H1 (cell line): ENCODE results near the gene NPY2R. TPM values are rescaled to one million over a fixed set of nuclear protein-coding genes. Genes with fewer than 3 reads are reported as not detected.

Experiments used
- CTCF ChIA-PET: fragments of 300-600 bp; sonication (Branson Sonifier 250); formaldehyde crosslinking; loops from one replicate; lab custom pipeline; 2021; ENCODE audit not compliant: partially characterized antibody; lab: Charles Lee
- POLR2A ChIA-PET: fragments of 300-600 bp; sonication (Branson Sonifier 250); formaldehyde crosslinking; loops from one replicate; lab custom pipeline; 2021; ENCODE audit warnings: inconsistent platforms; ENCODE audit not compliant: partially characterized antibody; lab: Charles Lee
- DNase-seq, 2 experiments: peaks; one replicate each; pipeline versions ENCODE4 v3.0.0 to v3.0.0-alpha.2; 2010 to 2022; ENCODE audit warnings: low spot score in 2 of 2, low read depth in 1 of 2, mixed read lengths in 1 of 2
- FAIRE-seq: peaks from 2 replicates; lab custom pipeline; 2011; peaks lifted over from hg19 to GRCh38; lab: Jason Lieb, UNC
- H2AFZ ChIP-seq: 2 replicates; pipeline ENCODE4 v1.8.1; 2012; ENCODE audit warnings: low read length, inconsistent platforms
- H2AK5ac ChIP-seq: 2 replicates; pipeline ENCODE4 v1.6.1; 2013; ENCODE audit warnings: low read depth, low read length
- H2BK120ac ChIP-seq: replicated peaks from 2 replicates; pipeline ENCODE3; 2013; ENCODE audit warnings: low read depth, low read length, inconsistent platforms
- H2BK12ac ChIP-seq: 2 replicates; pipeline ENCODE4 v1.6.1; 2013; ENCODE audit warnings: low read depth, low read length
- H2BK15ac ChIP-seq: 2 replicates; pipeline ENCODE4 v1.6.1; 2013; ENCODE audit warnings: low read length
- H2BK20ac ChIP-seq: 2 replicates; pipeline ENCODE4 v1.6.1; 2013; ENCODE audit warnings: low read length
- H2BK5ac ChIP-seq: 2 replicates; pipeline ENCODE4 v1.6.1; 2013; ENCODE audit warnings: low read depth, low read length
- H3K14ac ChIP-seq: 2 replicates; pipeline ENCODE4 v1.6.1; 2013; ENCODE audit warnings: inconsistent platforms; ENCODE audit not compliant: insufficient read length
- H3K18ac ChIP-seq: 2 replicates; pipeline ENCODE4 v1.6.1; 2013; ENCODE audit warnings: low read length; ENCODE audit errors: extremely low read depth
- H3K23ac ChIP-seq: 2 replicates; pipeline ENCODE4 v1.6.1; 2013; ENCODE audit warnings: inconsistent platforms; ENCODE audit not compliant: insufficient read length
- H3K23me2 ChIP-seq: 2 replicates; pipeline ENCODE4 v1.6.1; 2013; ENCODE audit warnings: low read depth, low read length
- H3K27ac ChIP-seq: 2 replicates; pipeline ENCODE4 v1.6.1; 2011; ENCODE audit warnings: low read depth, low read length, inconsistent platforms
- H3K27me3 ChIP-seq, 4 experiments: replicated peaks in 1 of 4; 1 replicate in 1 of 4; 2 replicates in 3 of 4; pipeline versions ENCODE4 v1.6.1 to v1.8.1; 2011 to 2013; ENCODE audit warnings: low read length in 3 of 4, mild to moderate bottlenecking in 3 of 4, inconsistent platforms in 2 of 4, mixed read lengths in 2 of 4, moderate library complexity in 1 of 4; ENCODE audit not compliant: control insufficient read depth in 3 of 4, insufficient read depth in 3 of 4; ENCODE audit errors: extremely low read depth in 1 of 4
- H3K36me3 ChIP-seq, 4 experiments: 2 replicates each; pipeline versions ENCODE4 v1.6.1 to v1.8.1; 2011 to 2013; ENCODE audit warnings: mild to moderate bottlenecking in 4 of 4, low read length in 3 of 4, moderate library complexity in 2 of 4, control low read depth in 1 of 4, inconsistent platforms in 1 of 4; ENCODE audit not compliant: insufficient read depth in 4 of 4, control insufficient read depth in 2 of 4
- H3K4ac ChIP-seq: replicated peaks from 2 replicates; pipeline ENCODE3; 2013; ENCODE audit warnings: low read length, low read depth, mixed read lengths, inconsistent platforms; ENCODE audit not compliant: insufficient read length
- H3K4me1 ChIP-seq, 4 experiments: replicated peaks in 1 of 4; 1 replicate in 1 of 4; 2 replicates in 3 of 4; pipeline versions ENCODE4 v1.6.1 to v1.8.1; 2011 to 2013; ENCODE audit warnings: low read length in 3 of 4, inconsistent platforms in 2 of 4, mixed read lengths in 1 of 4; ENCODE audit not compliant: insufficient read depth in 4 of 4, control insufficient read depth in 3 of 4
- H3K4me2 ChIP-seq, 2 experiments: 2 replicates each; pipeline versions ENCODE4 v1.6.1 to v1.8.1; 2011 to 2013; ENCODE audit warnings: low read depth in 2 of 2, low read length in 2 of 2, control low read depth in 1 of 2, inconsistent platforms in 1 of 2, mild to moderate bottlenecking in 1 of 2; ENCODE audit not compliant: insufficient read depth in 1 of 2
- H3K4me3 ChIP-seq, 4 experiments: fragments of 200-600, 300-600 bp in 1 of 4; sonication (generic), shearing (Covaris generic), sonication (Bioruptor Twin) in 1 of 4; 2 replicates each; pipeline versions ENCODE4 v1.5.1 to v1.8.1; 2011 to 2016; ENCODE audit warnings: low read length in 4 of 4, low read depth in 3 of 4, control low read depth in 2 of 4, inconsistent platforms in 2 of 4, mild to moderate bottlenecking in 2 of 4, mixed read lengths in 1 of 4, moderate library complexity in 1 of 4; ENCODE audit not compliant: insufficient read depth in 2 of 4; ENCODE audit errors: extremely low read depth in 1 of 4
- H3K56ac ChIP-seq: replicated peaks from 2 replicates; pipeline ENCODE3; 2013; ENCODE audit warnings: low read depth, mild to moderate bottlenecking, mixed read lengths, low read length, inconsistent platforms; ENCODE audit not compliant: insufficient read length
- H3K79me1 ChIP-seq: 2 replicates; pipeline ENCODE4 v1.6.1; 2013; ENCODE audit warnings: low read depth, low read length, control low read depth
- H3K79me2 ChIP-seq, 2 experiments: 2 replicates each; pipeline versions ENCODE4 v1.6.1 to v1.8.1; 2012 to 2013; ENCODE audit warnings: low read length in 2 of 2, mild to moderate bottlenecking in 2 of 2, inconsistent platforms in 1 of 2; ENCODE audit not compliant: insufficient read depth in 2 of 2, control insufficient read depth in 1 of 2
- H3K9ac ChIP-seq, 4 experiments: replicated peaks in 1 of 4; 1 replicate in 1 of 4; 2 replicates in 3 of 4; pipeline versions ENCODE4 v1.6.1 to v1.8.1; 2011 to 2013; ENCODE audit warnings: low read depth in 3 of 4, low read length in 3 of 4, control low read depth in 2 of 4, mild to moderate bottlenecking in 2 of 4, moderate library complexity in 2 of 4, inconsistent platforms in 1 of 4; ENCODE audit errors: extremely low read depth in 1 of 4
- H3K9me3 ChIP-seq, 2 experiments: 2 replicates each; pipeline versions ENCODE4 v1.6.1 to v1.8.1; 2012 to 2013; ENCODE audit warnings: mild to moderate bottlenecking in 2 of 2, moderate library complexity in 2 of 2, control low read depth in 1 of 2, inconsistent platforms in 1 of 2, low read depth in 1 of 2, low read length in 1 of 2, mixed read lengths in 1 of 2; ENCODE audit not compliant: insufficient read depth in 2 of 2
- H4K20me1 ChIP-seq, 2 experiments: replicated peaks in 1 of 2; 2 replicates each; pipeline versions ENCODE3 to v1.8.1; 2011 to 2013; ENCODE audit warnings: inconsistent platforms in 2 of 2, low read length in 2 of 2, mild to moderate bottlenecking in 1 of 2; ENCODE audit not compliant: insufficient read depth in 2 of 2, control insufficient read depth in 1 of 2
- H4K5ac ChIP-seq: 2 replicates; pipeline ENCODE4 v1.6.1; 2013; ENCODE audit warnings: low read length, low read depth, mixed read lengths, inconsistent platforms; ENCODE audit not compliant: insufficient read length
- H4K8ac ChIP-seq: 2 replicates; pipeline ENCODE4 v1.8.0; 2013; ENCODE audit warnings: mild to moderate bottlenecking, moderate library complexity, low read length, inconsistent platforms; ENCODE audit not compliant: insufficient read depth; ENCODE audit errors: extremely low read depth
- H4K91ac ChIP-seq: replicated peaks from 2 replicates; pipeline ENCODE3; 2013; ENCODE audit warnings: low read length, mixed read lengths, inconsistent platforms; ENCODE audit not compliant: insufficient read length
- CEBPB ChIP-seq: IDR thresholded peaks from 2 replicates; pipeline ENCODE4 v1.6.1; 2012; ENCODE audit warnings: low read depth, low read length
- SIRT6 ChIP-seq: IDR thresholded peaks from one replicate; pipeline ENCODE4 v1.7.1; 2012; ENCODE audit warnings: low read length, inconsistent platforms
- polyA plus RNA-seq, 7 experiments: library from polyadenylated mRNA; depleted of rRNA in 3 of 7; stranded (reverse) in 5 of 7; unstranded in 2 of 7; fragments of >200 nt in 5 of 7; fragments of 200-250 nt in 2 of 7; gene quantifications; 1 replicate in 5 of 7; 2 replicates in 1 of 7; 4 replicates in 1 of 7; pipeline versions ENCODE4 v1.2.1 to v1.2.3, GENCODE V29; 2011 to 2013; ENCODE audit warnings: missing spikeins in 2 of 7, mixed read lengths in 2 of 7
- total RNA-seq: library from RNA; stranded (reverse); fragmentation: NEBNext Ultra II Directional; extraction: Animal tissue kit (Norgen Biotek cat#: 25700); gene quantifications from 2 replicates; pipeline ENCODE4 v1.2.1, GENCODE V29; 2021
- TF ChIP-seq, protein P1 (sequence below): IDR thresholded peaks from 2 replicates; pipeline ENCODE4 v1.6.1; 2012; ENCODE audit warnings: low read length, inconsistent platforms

NPY2R gene
- total and polyA plus RNA-seq, 2 of the 8 experiments (the other 6 are each of a cell fraction or from before 2014, with no cell fraction given) = 0.09 to 0.41 TPM

DNA sequence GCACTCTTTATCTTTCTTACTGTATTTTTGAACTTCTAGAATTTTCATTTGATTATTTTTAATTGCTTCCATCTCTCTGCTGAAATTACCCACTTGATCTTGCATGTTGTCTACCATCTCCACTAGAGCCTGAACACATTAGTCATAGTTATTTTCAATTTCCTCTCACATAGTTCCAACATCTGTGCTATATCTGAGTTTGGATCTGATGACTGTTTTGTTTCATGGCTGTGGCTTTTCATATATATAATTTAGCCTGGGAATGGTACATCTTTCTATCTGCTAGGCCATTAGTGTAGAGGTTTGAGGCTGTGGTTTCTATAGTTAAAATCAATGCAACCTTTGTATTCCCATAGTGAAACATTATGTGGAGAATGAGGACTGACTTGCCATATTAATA lies 33.2 kb downstream of the NPY2R start:
- H3K27me3 ChIP-seq = no peaks in the 10 kb centered on the region

More for the DNA sequence above, 33.2 kb downstream of the NPY2R start:
- no peak overlapping the region for H4K5ac ChIP-seq
- no peaks in the 10 kb centered on the region for H3K4me1 ChIP-seq
- no peaks in the 10 kb centered on the region for H3K79me2 ChIP-seq
- H2BK15ac ChIP-seq = no peak overlapping the region
- no peak overlapping the region for H2AFZ ChIP-seq
- H3K9me3 ChIP-seq = no peaks in the 10 kb centered on the region
- H4K20me1 ChIP-seq = no peaks in the 10 kb centered on the region
- no peak overlapping the region for H3K27ac ChIP-seq
- no peak overlapping the region for H2BK5ac ChIP-seq
- no peak overlapping the region for H3K14ac ChIP-seq
- no peaks in the 10 kb centered on the region for H3K36me3 ChIP-seq
- no peak for FAIRE-seq
- no peaks in the 10 kb centered on the region for H3K79me1 ChIP-seq
- TF ChIP-seq, protein P1, sequence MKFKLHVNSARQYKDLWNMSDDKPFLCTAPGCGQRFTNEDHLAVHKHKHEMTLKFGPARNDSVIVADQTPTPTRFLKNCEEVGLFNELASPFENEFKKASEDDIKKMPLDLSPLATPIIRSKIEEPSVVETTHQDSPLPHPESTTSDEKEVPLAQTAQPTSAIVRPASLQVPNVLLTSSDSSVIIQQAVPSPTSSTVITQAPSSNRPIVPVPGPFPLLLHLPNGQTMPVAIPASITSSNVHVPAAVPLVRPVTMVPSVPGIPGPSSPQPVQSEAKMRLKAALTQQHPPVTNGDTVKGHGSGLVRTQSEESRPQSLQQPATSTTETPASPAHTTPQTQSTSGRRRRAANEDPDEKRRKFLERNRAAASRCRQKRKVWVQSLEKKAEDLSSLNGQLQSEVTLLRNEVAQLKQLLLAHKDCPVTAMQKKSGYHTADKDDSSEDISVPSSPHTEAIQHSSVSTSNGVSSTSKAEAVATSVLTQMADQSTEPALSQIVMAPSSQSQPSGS = no peak
- TF ChIP-seq CEBPB (no peak), SIRT6 (no peak)
- no peak overlapping the region for H3K9ac ChIP-seq
- H3K4me3 ChIP-seq = no peak overlapping the region
- no peak for DNase-seq
- H2BK20ac ChIP-seq = no peak overlapping the region
- H3K4me2 ChIP-seq = no peak overlapping the region
- no peak overlapping the region for H3K23ac ChIP-seq
- H3K23me2 ChIP-seq = no peaks in the 10 kb centered on the region
- no peak overlapping the region for H4K8ac ChIP-seq
- H2BK120ac ChIP-seq = no peak overlapping the region
- POLR2A ChIA-PET = no interaction called here
- no peak overlapping the region for H2BK12ac ChIP-seq
- H3K18ac ChIP-seq = no peak overlapping the region
- no peak overlapping the region for H2AK5ac ChIP-seq
- H3K4ac ChIP-seq = no peak overlapping the region
- CTCF ChIA-PET = no interaction called here
- no peak overlapping the region for H3K56ac ChIP-seq
- no peak overlapping the region for H4K91ac ChIP-seq
